ENCODE measurements around the gene MRPS34.
"Not testable (repeated sequence)": the region's sequence is repeated elsewhere in the genome, so short reads cannot be mapped to it uniquely, and the experiment has no call there.

Gene MRPS34

GRCh38 chr16:1772908-1773702, at the start of gene MRPS34:
Gene MRPS34, minus strand, starts transcription at chr16:1773134. Its CDS starts 15 bp downstream, at chr16:1773119.
- DNase-seq, result peak; percentile 62 to 87

GRCh38 chr16:1821861-1822611, 49.1 kb upstream of the MRPS34 start:
- DNase-seq, result no peak

GRCh38 chr16:1820946-1821290, 48.0 kb upstream of the MRPS34 start:
- no peak for DNase-seq

DNA sequence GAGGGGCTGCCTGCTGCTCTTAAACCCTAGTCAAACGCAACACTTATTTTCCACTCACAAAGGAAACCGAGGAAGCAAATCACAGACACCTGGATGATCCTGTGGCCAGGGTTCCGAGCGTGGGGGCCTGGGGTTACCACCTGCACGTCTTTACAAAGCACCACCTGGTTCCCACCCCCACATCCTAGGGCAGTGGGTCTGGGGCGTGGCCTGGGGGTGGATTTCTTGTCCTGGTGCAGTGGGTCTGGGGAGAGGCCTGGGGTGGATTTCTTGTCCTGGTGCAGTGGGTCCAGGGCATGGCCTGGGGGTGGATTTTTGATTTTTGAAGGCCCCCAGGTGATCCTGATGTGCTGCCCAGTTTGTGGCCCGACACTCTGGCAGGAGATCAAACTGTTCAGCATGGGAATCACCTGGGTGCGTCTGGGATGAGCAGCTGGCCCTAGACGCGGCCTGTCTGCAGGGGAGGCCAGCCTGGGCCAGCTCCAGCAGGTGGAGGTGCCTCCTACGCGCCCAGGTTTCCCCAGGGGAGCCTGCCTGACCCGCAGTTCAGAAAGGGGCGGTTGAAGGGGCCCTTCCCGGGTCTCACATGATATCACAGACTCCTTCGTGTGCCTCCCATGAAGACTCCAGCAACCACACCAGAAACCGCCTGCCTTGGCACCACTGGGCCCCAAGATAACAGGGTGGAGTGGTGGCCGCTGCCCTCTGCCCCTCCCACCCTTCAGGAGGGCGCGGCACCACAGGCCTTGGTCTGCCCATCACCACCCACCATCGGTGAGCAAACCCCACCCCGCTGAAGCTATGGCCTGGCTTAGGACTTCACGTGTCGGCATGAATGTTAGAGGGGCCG, 47.4 kb upstream of the MRPS34 start:
- no peak for DNase-seq

DNA sequence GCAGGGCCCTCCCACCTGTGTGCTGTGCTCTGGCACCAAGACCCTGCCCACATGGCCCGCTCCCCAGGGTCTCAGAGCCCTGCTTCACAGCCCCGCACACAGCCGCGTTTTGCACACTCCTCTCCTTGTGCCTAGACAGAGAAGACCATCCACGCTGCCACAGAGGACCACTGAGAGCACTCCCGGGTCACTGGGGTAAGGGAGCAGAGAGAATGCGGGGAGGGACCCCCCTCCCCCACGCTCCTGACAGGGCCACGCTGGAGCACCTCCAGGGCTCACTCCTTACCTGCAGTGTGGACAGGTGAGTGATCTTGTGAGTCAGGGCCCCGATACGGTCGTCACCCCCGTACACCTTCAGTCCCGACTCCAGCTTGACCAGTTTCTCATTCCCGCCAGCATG, 46.7 kb upstream of the MRPS34 start:
- DNase-seq, result no peak

GRCh38 chr16:1818873-1819525, 46.1 kb upstream of the MRPS34 start:
- no peak for DNase-seq

DNA sequence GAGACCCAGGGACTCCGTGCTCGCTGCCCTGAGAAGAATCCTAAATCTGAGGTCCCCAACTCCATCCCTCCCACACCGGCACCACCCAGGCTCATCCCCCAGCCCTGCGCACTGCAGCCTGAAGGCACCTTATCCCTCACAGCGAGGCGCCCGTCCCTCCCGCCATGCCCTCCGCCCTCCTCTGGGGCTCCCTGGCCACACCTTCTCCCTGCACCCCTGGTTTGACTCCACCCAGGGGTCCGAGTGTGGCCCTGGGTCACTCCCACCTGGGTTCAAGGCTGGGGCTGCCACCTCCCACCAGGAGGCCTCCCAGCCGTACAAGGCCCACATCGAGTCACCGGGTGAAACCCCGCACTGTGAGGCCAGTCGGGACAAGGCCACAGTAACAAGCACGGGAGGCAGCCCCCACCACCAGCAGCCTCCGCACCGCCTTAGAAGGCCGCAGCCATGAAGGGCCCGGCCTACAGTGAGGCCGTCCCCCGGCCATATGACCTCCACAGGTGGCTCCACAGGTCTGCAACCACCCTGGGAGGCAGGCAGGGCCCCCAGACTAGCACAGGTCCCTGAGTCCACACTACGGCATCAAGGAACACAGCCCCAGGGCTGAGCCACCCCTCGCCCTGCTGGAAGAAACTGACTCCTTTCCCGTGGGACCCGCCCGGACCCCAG, 45.4 kb upstream of the MRPS34 start:
- no peak for DNase-seq

GRCh38 chr16:1817716-1818115, 44.8 kb upstream of the MRPS34 start:
- DNase-seq, result no peak

DNA sequence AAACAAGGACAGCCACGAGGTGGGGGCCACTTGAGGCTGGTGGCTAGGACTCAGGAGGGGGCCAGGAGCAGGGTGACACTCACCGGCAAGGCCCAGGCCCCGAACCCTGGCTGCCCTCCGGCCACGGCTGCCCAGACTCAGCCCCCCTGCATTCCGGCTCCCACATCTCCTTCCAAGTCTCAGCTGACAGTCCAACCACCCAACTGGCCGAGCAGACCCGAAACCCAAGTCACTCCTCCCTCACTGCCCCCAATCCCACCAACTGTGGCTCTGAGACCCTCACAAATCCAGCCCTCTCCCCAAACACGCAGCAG, 44.3 kb upstream of the MRPS34 start:
- no peak for DNase-seq

DNA sequence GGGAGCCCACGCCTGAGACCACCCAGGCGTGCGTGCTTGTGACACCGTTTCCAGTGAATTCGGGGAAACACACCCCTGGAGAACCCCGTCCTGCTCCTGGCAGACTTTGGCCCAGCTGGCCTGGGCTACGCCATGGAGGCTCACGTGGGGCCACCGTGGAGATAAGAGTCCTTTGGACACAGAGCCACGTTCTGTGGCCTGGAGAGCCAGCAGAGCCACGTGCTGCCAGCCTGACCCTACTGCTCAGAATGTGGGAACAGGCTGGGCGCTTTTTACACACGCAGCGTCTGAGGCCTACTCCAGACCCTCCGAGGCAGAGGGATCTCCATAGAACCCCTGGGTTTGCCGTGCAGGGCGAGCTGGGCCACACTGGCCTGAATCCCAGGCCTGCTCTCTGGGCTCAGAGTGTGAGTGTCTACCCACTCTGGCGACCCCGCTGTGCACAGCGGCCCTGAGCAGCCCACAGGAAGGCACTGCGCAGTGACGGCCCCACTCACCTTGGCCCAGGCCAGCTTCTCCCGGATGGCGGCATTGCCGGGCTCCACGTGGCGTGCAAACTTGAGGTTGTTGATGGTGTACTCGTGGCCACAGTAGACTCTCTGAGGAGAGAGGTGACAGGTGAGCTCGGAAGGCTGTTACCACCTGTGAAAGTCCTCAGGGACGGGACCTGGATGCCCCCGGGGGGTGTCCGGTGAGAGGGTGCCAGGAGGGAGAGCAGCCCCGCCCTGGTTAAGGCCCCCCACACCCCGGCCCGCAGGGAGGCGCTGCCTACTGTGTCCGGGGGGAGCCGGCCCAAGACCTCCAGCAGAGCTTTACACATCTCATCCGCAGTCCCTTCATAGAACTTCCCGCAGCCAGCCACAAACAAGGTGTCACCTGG, 43.7 kb upstream of the MRPS34 start:
- no peak for DNase-seq

- DNase-seq, result no peak
These were observed 42.5 kb upstream of the MRPS34 start for GRCh38 chr16:1815461-1815860.

GRCh38 chr16:1812732-1813163, 39.8 kb upstream of the MRPS34 start:
- DNase-seq, result peak; percentile 70 to 83

DNA sequence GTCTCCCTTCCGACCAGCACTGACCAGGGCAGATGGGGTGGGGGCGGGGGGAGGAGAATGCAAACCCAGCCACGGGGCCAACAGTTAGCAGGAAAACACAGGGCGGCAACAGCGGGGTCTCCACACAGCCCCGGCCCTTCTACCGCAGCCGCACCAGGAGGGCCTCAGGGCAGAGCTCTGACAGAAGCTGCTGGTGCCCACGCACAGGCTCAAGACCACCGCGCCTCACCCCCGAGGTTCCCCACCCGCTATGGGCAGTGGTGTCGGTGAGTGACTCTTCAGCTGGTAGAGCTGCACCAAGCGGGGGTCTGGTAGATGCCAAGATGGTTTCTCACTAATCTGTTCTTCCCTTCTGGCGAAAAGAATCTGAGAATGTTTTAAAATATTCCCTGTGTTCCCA, 37.6 kb upstream of the MRPS34 start:
- DNase-seq, result no peak

DNA sequence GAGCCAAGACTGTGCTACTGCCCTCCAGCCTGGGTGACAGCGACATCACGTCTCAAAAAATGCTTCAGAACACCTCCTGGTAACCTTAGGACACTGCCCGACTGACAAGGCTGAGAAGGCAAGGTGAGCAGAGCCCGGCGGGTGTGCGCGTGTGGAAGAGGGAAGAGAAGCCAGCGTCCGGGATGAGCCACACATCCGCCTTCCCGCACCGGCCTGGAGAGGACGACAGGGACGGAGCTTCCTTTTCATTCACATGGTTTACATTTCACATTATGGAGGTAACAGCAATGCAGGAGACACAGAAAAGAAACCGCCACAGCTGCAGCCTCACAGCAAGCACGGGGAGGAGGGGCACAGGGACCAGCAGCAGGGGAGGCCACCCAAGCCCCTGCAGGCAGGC, 37.2 kb upstream of the MRPS34 start:
- no peak for DNase-seq

DNA sequence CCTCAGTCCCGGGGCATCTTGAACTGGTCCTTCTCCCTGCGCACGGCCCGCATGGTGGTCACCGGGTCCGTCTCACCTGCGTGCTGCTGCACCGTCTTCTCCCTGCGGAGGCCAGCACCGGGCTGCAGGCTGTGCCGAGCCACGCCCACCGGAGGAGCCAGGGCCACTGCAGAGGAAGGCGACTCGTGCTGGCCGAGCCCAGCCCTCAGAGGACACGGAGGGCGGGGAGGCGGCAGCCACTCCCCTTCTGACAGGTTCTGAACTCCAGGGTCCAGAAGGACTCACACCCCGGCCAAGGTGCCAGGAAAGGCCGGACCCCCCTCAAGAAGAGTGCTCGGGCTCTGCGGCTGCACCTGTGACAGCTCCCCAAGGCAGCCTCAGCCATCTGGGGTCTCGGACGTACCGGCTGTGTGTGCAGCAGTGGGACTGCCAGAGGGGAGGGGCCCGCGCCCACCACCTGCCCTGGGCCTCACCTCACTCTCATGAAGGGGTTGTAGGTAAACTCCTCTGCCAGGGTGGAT, 36.4 kb upstream of the MRPS34 start:
- DNase-seq, result no peak

DNA sequence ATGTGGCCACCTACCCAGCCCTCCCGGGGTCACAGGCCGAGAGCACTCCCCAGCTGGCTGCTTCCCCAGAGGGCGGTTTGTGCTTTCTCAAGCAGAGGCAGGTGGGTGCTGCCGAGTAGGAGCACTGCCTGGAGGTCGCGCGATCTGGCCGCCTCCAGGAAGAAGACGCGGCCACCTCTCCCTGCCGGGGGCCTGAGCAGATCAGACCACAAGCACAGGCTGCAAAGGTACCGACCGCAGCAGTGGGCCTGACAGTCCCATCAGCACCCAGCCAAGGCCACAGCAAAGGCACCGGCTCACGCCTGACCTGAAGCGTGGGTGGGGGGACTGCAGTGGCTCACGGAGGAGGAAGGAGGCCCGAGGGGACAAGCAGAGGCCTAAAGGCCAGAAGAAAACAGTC, 35.8 kb upstream of the MRPS34 start:
- DNase-seq, result no peak

DNA sequence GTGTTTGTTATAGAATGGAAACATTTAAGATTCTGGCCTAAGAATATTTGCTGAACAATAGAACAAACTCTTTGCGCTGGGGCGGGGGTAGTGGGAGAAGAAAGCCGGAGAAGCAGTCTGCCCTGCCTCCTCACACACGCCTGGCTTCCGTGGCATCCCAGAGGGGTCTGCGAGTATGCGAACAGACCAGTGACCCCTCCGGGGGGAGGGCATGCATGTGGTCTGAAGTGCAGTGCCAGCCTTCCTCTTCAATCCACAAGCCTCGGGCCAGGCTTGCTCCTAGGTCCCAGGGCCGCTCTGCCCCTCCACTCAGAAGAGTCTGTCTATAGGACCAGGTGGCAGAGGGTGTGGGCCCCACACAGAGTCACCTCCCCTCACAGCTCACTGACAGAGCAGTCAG, 34.7 kb upstream of the MRPS34 start:
- DNase-seq, result no peak

DNA sequence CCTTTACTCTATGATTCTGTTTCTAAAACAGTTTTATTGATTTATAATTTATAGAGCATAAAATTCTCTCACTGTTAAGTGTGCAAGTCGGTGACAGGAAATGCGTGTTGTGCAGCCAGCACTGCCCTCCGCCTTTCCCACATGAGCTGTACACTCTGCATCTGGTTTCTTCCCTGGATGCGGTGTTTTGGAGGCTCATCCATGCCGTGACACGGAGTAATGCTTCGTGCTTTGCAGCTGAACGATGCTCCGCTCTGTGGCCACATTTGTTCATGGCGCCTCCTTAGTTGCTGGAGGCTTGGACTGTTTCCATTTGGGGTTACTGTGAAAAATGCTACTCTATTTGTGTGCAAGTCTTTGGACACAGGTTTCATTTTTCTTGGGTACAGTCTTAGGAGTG, 27.8 kb upstream of the MRPS34 start:
- DNase-seq, result no peak

- not testable (repeated sequence) for DNase-seq
These were observed 26.3 kb upstream of the MRPS34 start for GRCh38 chr16:1799263-1799662.

GRCh38 chr16:1794908-1795666, 22.2 kb upstream of the MRPS34 start:
- no peak for DNase-seq
